GM12878 (cell line): Measurements from ENCODE around the gene PPP1R12B. TPM values are rescaled to one million over a fixed set of nuclear protein-coding genes. Genes with fewer than 3 reads are reported as not detected.

Experiments used
- ATAC-seq: fragments of 200-7000 bp; cut with Tn5 transposase; 3 replicates; pipeline ENCODE4 v1.9.1; 2020; ENCODE audit warnings: mild to moderate bottlenecking, moderate library complexity
- BruUV-seq: library from RNA; stranded (reverse); fragments of 400-500 nt; replicated peaks from 2 replicates; lab custom pipeline; 2021; lab: Mats Ljungman, UMichigan
- CTCF ChIA-PET: fragments of 300-600 bp; sonication (Branson Sonifier 250); formaldehyde crosslinking; extraction: SDS; loops from one replicate; lab custom pipeline; 2021; ENCODE audit warnings: inconsistent platforms; lab: Yijun Ruan, JAX
- POLR2A ChIA-PET: fragments of 350-600 bp; formaldehyde crosslinking; extraction: SDS; loops from one replicate; lab custom pipeline; 2021; ENCODE audit warnings: inconsistent platforms; lab: Charles Lee
- RAD21 ChIA-PET: fragments of 300-600 bp; sonication (Branson Sonifier 250); formaldehyde crosslinking; loops from one replicate; lab custom pipeline; 2023; ENCODE audit warnings: antibody characterized with exemption; ENCODE audit not compliant: unreplicated experiment; lab: Charles Lee
- SMC1A ChIA-PET: fragments of 300-600 bp; sonication (Branson Sonifier 250); formaldehyde crosslinking; loops from one replicate; lab custom pipeline; 2023; ENCODE audit not compliant: unreplicated experiment, uncharacterized antibody; lab: Charles Lee
- DNase-seq: peaks from one replicate; pipeline ENCODE4 v3.0.0-alpha.2; 2011; ENCODE audit warnings: low read depth, low spot score
- FAIRE-seq: peaks from 3 replicates; lab custom pipeline; 2011; peaks lifted over from hg19 to GRCh38; lab: Jason Lieb, UNC
- H2AFZ ChIP-seq: 2 replicates; pipeline ENCODE4 v1.6.0; 2011; ENCODE audit warnings: low read depth, low read length, control low read depth; ENCODE audit not compliant: control insufficient read depth
- H3K27ac ChIP-seq: 2 replicates; pipeline ENCODE4 v1.5.1; 2011; ENCODE audit warnings: control low read depth; ENCODE audit not compliant: control insufficient read depth, insufficient read depth
- H3K27me3 ChIP-seq, 2 experiments: replicated peaks in 1 of 2; 2 replicates each; pipeline versions ENCODE4 v1.6.0 to v1.6.1; 2011; ENCODE audit warnings: low read length in 1 of 2; ENCODE audit not compliant: control insufficient read depth in 2 of 2, insufficient read depth in 2 of 2
- H3K36me3 ChIP-seq, 2 experiments: 2 replicates each; pipeline ENCODE4 v1.5.1; 2011; ENCODE audit warnings: low read length in 1 of 2; ENCODE audit not compliant: control insufficient read depth in 2 of 2, insufficient read depth in 2 of 2
- H3K4me1 ChIP-seq: 2 replicates; pipeline ENCODE4 v1.6.1; 2011; ENCODE audit warnings: mild to moderate bottlenecking, low read length, moderate library complexity, mixed read lengths; ENCODE audit not compliant: control insufficient read depth, insufficient read depth
- H3K4me2 ChIP-seq: 2 replicates; pipeline ENCODE4 v1.6.0; 2011; ENCODE audit warnings: control low read depth; ENCODE audit not compliant: control insufficient read depth, insufficient read depth
- H3K4me3 ChIP-seq: fragments of 200-600 bp; sonication (generic); 2 replicates; pipeline ENCODE4 v1.5.1; 2016
- H3K79me2 ChIP-seq: 2 replicates; pipeline ENCODE4 v1.6.0; 2011; ENCODE audit warnings: low read length; ENCODE audit not compliant: control insufficient read depth, insufficient read depth
- H3K9ac ChIP-seq: 2 replicates; pipeline ENCODE4 v1.8.0; 2011; ENCODE audit warnings: low read length, control low read depth, mixed read lengths; ENCODE audit not compliant: control insufficient read depth, insufficient read depth
- H3K9me3 ChIP-seq: replicated peaks from 3 replicates; pipeline ENCODE4 v1.5.1; 2011; ENCODE audit warnings: mild to moderate bottlenecking, low read length; ENCODE audit not compliant: control insufficient read depth, insufficient read depth
- H4K20me1 ChIP-seq: 2 replicates; pipeline ENCODE4 v1.6.0; 2011; ENCODE audit not compliant: control insufficient read depth, insufficient read depth
- BMI1 ChIP-seq: fragments of 450-650 bp; IDR thresholded peaks from 2 replicates; pipeline ENCODE4 v1.6.1; 2016; ENCODE audit warnings: mild to moderate bottlenecking, moderate library complexity, borderline replicate concordance
- CBX5 ChIP-seq: sonication (generic); IDR thresholded peaks from 2 replicates; pipeline ENCODE4 v1.6.1; 2016; ENCODE audit warnings: low read depth, moderate library complexity, mild to moderate bottlenecking, inconsistent platforms
- CHD2 ChIP-seq: IDR thresholded peaks from 2 replicates; pipeline ENCODE4 v1.6.1; 2011; ENCODE audit warnings: low read depth, low read length, improper control_type of control experiment, borderline replicate concordance
- FOS ChIP-seq: IDR thresholded peaks from 3 replicates; pipeline ENCODE4 v1.6.1; 2011; ENCODE audit warnings: borderline replicate concordance; ENCODE audit not compliant: insufficient read length; ENCODE audit errors: extremely low read depth
- SMAD1 ChIP-seq: fragments of 450-650 bp; IDR thresholded peaks from 2 replicates; pipeline ENCODE4 v1.6.1; 2018; ENCODE audit warnings: mild to moderate bottlenecking, low read depth; ENCODE audit not compliant: partially characterized antibody
- SUPT20H ChIP-seq: IDR thresholded peaks from 2 replicates; pipeline ENCODE4 v1.6.1; 2011; ENCODE audit warnings: low read depth, mild to moderate bottlenecking, low read length, moderate library complexity, borderline replicate concordance; ENCODE audit not compliant: control insufficient read depth
- TAF1 ChIP-seq: IDR thresholded peaks from 2 replicates; pipeline ENCODE4 v1.6.1; 2011; ENCODE audit warnings: mild to moderate bottlenecking, low read depth, low read length, borderline replicate concordance
- WRNIP1 ChIP-seq: IDR thresholded peaks from 2 replicates; pipeline ENCODE4 v1.6.1; 2011; ENCODE audit warnings: low read depth, low read length, improper control_type of control experiment, borderline replicate concordance
- WGBS: methylation state at CpG from one replicate; pipeline ENCODE4 v1.1.6; 2016; ENCODE audit warnings: low lambda C conversion rate; ENCODE audit not compliant: insufficient replicate concordance, insufficient coverage; ENCODE audit errors: missing lambda C conversion rate; 5-methylcytosine and 5-hydroxymethylcytosine counted together
- in situ Hi-C: fragments of 300-500 bp; cut with MboI; formaldehyde crosslinking; loops from 9 replicates; pipeline ENCODE4 v1.14.3; 2018; ENCODE audit warnings: mixed read lengths
- intact Hi-C: fragments of 100-400 bp; cut with micrococcal nuclease; formaldehyde crosslinking; loops from one replicate; pipeline ENCODE4 v1.14.2; 2022; ENCODE audit not compliant: unreplicated experiment
- polyA plus RNA-seq, 11 experiments: library from polyadenylated mRNA; depleted of rRNA in 4 of 11; unstranded in 6 of 11; stranded (reverse) in 5 of 11; fragments of >200 nt; fragmentation: Nextera tagmentation in 4 of 11; fragmentation: Illumina TruSeq in 1 of 11; extraction: Ambion mirVana in 4 of 11; extraction: Trizol in 1 of 11; gene quantifications; 1 replicate in 1 of 11; 2 replicates in 10 of 11; pipeline versions ENCODE4 v1.2.1 to v1.2.3, GENCODE V29; 2011 to 2016; ENCODE audit warnings: inconsistent platforms in 2 of 11, missing spikeins in 2 of 11, low read depth in 1 of 11
- total RNA-seq, 4 experiments: library from RNA; depleted of rRNA in 3 of 4; stranded (reverse); fragments of >200 nt in 3 of 4; fragmentation: Illumina TruSeq in 1 of 4; extraction: Trizol in 1 of 4; gene quantifications; 2 replicates each; pipeline versions ENCODE4 v1.2.1 to v1.2.3, GENCODE V29; 2013 to 2021
- TF ChIP-seq, protein P1 (sequence below): IDR thresholded peaks from 2 replicates; pipeline ENCODE4 v1.6.1; 2011; ENCODE audit warnings: borderline replicate concordance, low read depth, mild to moderate bottlenecking, moderate library complexity, mixed read lengths, low read length; ENCODE audit not compliant: insufficient read depth; ENCODE audit errors: extremely low read length
- TF ChIP-seq, protein P2 (sequence below): fragments of 450-650 bp; conservative IDR thresholded peaks from 2 replicates; pipeline ENCODE4 v1.6.1; 2017; ENCODE audit warnings: mild to moderate bottlenecking, moderate library complexity
- TF ChIP-seq, protein P3 (sequence below): IDR thresholded peaks from 2 replicates; pipeline ENCODE4 v1.6.1; 2012; ENCODE audit warnings: improper control_type of control experiment, low read depth, low read length; ENCODE audit not compliant: insufficient replicate concordance
- TF ChIP-seq, protein P4 (sequence below), 3 experiments: IDR thresholded peaks in 2 of 3; conservative IDR thresholded peaks in 1 of 3; 2 replicates each; pipeline ENCODE4 v1.5.1; 2011; ENCODE audit warnings: low read depth in 3 of 3, low read length in 3 of 3, mild to moderate bottlenecking in 3 of 3, control low read depth in 2 of 3, moderate library complexity in 2 of 3, inconsistent platforms in 1 of 3, mixed read lengths in 1 of 3; ENCODE audit not compliant: control insufficient read depth in 2 of 3, insufficient read depth in 1 of 3; ENCODE audit errors: extremely low read depth in 1 of 3

Gene PPP1R12B
- total and polyA plus RNA-seq, 10 of the 15 experiments (the other 5 are each of a cell fraction or from before 2014, with no cell fraction given), result 0.29 to 9.4 (median 4.7) TPM

DNA sequence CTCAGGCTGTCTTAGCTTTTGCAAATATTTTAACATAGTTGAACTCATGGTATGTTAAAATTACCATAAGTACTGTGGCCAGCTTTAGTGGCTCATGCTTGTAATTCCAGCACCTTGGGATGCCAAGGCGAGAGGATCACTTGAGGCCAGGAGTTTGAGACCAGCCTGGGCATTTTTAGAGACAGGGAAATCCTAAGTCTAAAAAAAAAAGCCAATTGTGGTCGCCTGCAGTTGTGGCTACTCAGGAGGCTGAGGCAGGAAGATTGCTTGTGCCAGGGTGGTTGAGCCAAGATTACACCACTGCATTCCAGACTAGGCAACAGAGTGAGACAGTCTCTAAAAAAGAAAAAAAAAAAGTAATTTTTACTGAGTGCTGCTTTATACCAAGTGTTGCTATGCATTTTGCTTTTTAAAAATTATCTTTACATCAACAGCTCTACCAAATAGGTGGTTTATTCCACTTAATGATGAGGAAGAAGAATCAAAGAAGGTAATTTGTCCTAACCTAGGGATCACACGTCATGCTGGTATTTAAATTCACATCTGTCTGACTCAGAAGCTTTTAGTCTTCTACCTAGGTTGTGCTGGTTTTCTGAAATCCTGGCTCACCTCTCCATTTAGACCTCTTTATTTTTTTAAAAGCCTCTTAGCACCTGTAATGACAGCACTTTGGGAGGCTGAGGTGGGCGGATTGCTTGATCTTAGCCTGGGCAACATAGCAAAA lies 16.8 kb downstream of the PPP1R12B start:
- 67% methylated on average over 4 of the region's 4 CpGs for WGBS
- Histone ChIP-seq H3K4me3 (no peak overlapping the region), H4K20me1 (no peaks in the 10 kb centered on the region), H3K27ac (no peak overlapping the region), H3K79me2 (no peaks in the 10 kb centered on the region), H3K9ac (no peak overlapping the region), H3K4me2 (no peak overlapping the region), H3K9me3 (no peaks in the 10 kb centered on the region), H2AFZ (no peak overlapping the region), H3K4me1 (no peaks in the 10 kb centered on the region), H3K27me3 (no peaks in the 10 kb centered on the region), H3K36me3 (no peaks in the 10 kb centered on the region)
- SMC1A ChIA-PET, result no interaction called here
- intact Hi-C loops, result no loop called here
- ATAC-seq, result no peak
- DNase-seq, result no peak
- in situ Hi-C loops, result no loop called here
- TF ChIP-seq, protein P1, sequence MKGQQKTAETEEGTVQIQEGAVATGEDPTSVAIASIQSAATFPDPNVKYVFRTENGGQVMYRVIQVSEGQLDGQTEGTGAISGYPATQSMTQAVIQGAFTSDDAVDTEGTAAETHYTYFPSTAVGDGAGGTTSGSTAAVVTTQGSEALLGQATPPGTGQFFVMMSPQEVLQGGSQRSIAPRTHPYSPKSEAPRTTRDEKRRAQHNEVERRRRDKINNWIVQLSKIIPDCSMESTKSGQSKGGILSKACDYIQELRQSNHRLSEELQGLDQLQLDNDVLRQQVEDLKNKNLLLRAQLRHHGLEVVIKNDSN, result no peak
- TF ChIP-seq WRNIP1 (no peak), SMAD1 (no peak), SUPT20H (no peak), CBX5 (no peak), TAF1 (no peak), FOS (no peak), BMI1 (no peak), CHD2 (no peak)
- TF ChIP-seq, protein P2, sequence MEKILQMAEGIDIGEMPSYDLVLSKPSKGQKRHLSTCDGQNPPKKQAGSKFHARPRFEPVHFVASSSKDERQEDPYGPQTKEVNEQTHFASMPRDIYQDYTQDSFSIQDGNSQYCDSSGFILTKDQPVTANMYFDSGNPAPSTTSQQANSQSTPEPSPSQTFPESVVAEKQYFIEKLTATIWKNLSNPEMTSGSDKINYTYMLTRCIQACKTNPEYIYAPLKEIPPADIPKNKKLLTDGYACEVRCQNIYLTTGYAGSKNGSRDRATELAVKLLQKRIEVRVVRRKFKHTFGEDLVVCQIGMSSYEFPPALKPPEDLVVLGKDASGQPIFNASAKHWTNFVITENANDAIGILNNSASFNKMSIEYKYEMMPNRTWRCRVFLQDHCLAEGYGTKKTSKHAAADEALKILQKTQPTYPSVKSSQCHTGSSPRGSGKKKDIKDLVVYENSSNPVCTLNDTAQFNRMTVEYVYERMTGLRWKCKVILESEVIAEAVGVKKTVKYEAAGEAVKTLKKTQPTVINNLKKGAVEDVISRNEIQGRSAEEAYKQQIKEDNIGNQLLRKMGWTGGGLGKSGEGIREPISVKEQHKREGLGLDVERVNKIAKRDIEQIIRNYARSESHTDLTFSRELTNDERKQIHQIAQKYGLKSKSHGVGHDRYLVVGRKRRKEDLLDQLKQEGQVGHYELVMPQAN, result no peak
- TF ChIP-seq, protein P3, sequence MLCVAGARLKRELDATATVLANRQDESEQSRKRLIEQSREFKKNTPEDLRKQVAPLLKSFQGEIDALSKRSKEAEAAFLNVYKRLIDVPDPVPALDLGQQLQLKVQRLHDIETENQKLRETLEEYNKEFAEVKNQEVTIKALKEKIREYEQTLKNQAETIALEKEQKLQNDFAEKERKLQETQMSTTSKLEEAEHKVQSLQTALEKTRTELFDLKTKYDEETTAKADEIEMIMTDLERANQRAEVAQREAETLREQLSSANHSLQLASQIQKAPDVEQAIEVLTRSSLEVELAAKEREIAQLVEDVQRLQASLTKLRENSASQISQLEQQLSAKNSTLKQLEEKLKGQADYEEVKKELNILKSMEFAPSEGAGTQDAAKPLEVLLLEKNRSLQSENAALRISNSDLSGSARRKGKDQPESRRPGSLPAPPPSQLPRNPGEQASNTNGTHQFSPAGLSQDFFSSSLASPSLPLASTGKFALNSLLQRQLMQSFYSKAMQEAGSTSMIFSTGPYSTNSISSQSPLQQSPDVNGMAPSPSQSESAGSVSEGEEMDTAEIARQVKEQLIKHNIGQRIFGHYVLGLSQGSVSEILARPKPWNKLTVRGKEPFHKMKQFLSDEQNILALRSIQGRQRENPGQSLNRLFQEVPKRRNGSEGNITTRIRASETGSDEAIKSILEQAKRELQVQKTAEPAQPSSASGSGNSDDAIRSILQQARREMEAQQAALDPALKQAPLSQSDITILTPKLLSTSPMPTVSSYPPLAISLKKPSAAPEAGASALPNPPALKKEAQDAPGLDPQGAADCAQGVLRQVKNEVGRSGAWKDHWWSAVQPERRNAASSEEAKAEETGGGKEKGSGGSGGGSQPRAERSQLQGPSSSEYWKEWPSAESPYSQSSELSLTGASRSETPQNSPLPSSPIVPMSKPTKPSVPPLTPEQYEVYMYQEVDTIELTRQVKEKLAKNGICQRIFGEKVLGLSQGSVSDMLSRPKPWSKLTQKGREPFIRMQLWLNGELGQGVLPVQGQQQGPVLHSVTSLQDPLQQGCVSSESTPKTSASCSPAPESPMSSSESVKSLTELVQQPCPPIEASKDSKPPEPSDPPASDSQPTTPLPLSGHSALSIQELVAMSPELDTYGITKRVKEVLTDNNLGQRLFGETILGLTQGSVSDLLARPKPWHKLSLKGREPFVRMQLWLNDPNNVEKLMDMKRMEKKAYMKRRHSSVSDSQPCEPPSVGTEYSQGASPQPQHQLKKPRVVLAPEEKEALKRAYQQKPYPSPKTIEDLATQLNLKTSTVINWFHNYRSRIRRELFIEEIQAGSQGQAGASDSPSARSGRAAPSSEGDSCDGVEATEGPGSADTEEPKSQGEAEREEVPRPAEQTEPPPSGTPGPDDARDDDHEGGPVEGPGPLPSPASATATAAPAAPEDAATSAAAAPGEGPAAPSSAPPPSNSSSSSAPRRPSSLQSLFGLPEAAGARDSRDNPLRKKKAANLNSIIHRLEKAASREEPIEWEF, result no peak
- TF ChIP-seq, protein P4, sequence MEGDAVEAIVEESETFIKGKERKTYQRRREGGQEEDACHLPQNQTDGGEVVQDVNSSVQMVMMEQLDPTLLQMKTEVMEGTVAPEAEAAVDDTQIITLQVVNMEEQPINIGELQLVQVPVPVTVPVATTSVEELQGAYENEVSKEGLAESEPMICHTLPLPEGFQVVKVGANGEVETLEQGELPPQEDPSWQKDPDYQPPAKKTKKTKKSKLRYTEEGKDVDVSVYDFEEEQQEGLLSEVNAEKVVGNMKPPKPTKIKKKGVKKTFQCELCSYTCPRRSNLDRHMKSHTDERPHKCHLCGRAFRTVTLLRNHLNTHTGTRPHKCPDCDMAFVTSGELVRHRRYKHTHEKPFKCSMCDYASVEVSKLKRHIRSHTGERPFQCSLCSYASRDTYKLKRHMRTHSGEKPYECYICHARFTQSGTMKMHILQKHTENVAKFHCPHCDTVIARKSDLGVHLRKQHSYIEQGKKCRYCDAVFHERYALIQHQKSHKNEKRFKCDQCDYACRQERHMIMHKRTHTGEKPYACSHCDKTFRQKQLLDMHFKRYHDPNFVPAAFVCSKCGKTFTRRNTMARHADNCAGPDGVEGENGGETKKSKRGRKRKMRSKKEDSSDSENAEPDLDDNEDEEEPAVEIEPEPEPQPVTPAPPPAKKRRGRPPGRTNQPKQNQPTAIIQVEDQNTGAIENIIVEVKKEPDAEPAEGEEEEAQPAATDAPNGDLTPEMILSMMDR (IDR thresholded peaks at IDR 0.05 in 2 of 3, conservative IDR thresholded peaks at IDR 0.05 in 1 of 3; ENCODE audit: control insufficient read depth in 2 of 3, extremely low read depth in 1 of 3, insufficient read depth in 1 of 3, low read depth in 3 of 3, low read length in 3 of 3), result no peak
- BruUV-seq, result no TSS peak
- CTCF ChIA-PET, result interaction anchor here (0.6 to 2.2 kb wide), 5 partner anchors 12 to 67 kb away, joined by 3 to 7 read pairs (median 4); no protein-coding TSS in a partner anchor
- RAD21 ChIA-PET, result no interaction called here
- no peak for FAIRE-seq
- POLR2A ChIA-PET, result no interaction called here
